ENCODE measurements around the gene ANKRD26. TPM values are rescaled to one million over a fixed set of nuclear protein-coding genes. Genes with fewer than 3 reads are reported as not detected.

The ANKRD26 gene
- total and polyA plus RNA-seq, 2 of the 13 experiments (the other 11 are each of a cell fraction or from before 2014, with no cell fraction given): 1.5 to 9.6 TPM

- TF ChIP-seq TBL1XR1 (IDR thresholded peaks at IDR 0.05; ENCODE audit: borderline replicate concordance, low read length, partially characterized antibody): peak; percentile 59
- no peak for TF ChIP-seq CREM (IDR thresholded peaks at IDR 0.05)
- no peak for TF ChIP-seq CREM (CRISPR knock-in tag; IDR thresholded peaks at IDR 0.05)
- peak; percentile 71; the same call in 1 of the 2 replicates for TF ChIP-seq SP140L (CRISPR knock-in tag; IDR thresholded peaks at IDR 0.05; ENCODE audit: borderline replicate concordance)
- TF ChIP-seq MYPOP (CRISPR knock-in tag; IDR thresholded peaks at IDR 0.05): 0 out of 2 replicates have a peak, but pooled peaks have one; percentile 22
- no peak for TF ChIP-seq ZNF589 (CRISPR knock-in tag; conservative IDR thresholded peaks at IDR 0.05)
- TF ChIP-seq FOXP1 (IDR thresholded peaks at IDR 0.05): no peak
- TF ChIP-seq FOXP1 (CRISPR knock-in tag; IDR thresholded peaks at IDR 0.05): no peak
- TF ChIP-seq BRD4 (CRISPR knock-in tag; IDR thresholded peaks at IDR 0.05): no peak
- no peak for TF ChIP-seq ZBTB2 (CRISPR knock-in tag; IDR thresholded peaks at IDR 0.05; ENCODE audit: low read depth)
- TF ChIP-seq NFE2L1 (CRISPR knock-in tag; IDR thresholded peaks at IDR 0.05; ENCODE audit: borderline replicate concordance): no peak
- no peak for TF ChIP-seq ZNF318 (CRISPR knock-in tag; IDR thresholded peaks at IDR 0.05)
- no peak for TF ChIP-seq ZNF296 (CRISPR knock-in tag; conservative IDR thresholded peaks at IDR 0.05)
- no peak for TF ChIP-seq CENPT (CRISPR knock-in tag; IDR thresholded peaks at IDR 0.05; ENCODE audit: low read depth)
- TF ChIP-seq SATB2 (CRISPR knock-in tag; IDR thresholded peaks at IDR 0.05): no peak
- TF ChIP-seq RBM39 (IDR thresholded peaks at IDR 0.05; ENCODE audit: low read depth, low read length, poor library complexity, severe bottlenecking): peak; percentile 90
- TF ChIP-seq NCOA2 (CRISPR knock-in tag; IDR thresholded peaks at IDR 0.05): 0 out of 2 replicates have a peak, but pooled peaks have one; percentile 39
- TF ChIP-seq RFX1 (IDR thresholded peaks at IDR 0.05): no peak
These were observed at the start of gene ANKRD26 (continued) for GRCh38 chr10:27099916-27100812.
